IPS-NIHi7 (cell line): Measurements from ENCODE around the gene EYA2.
"Not testable (repeated sequence)": the region's sequence is repeated elsewhere in the genome, so short reads cannot be mapped to it uniquely, and the experiment has no call there.

Experiments used
- DNase-seq: peaks from one replicate; pipeline ENCODE4 v3.0.0; 2012; ENCODE audit warnings: mixed read lengths; ENCODE audit errors: extremely low spot score

Gene EYA2

GRCh38 chr20:46894579-46894958 lies at the start of gene EYA2:
EYA2 (plus strand) TSS chr20:46894843; CDS start chr20:46990011, 95,168 bp downstream.
- DNase-seq: peak; percentile 31

- no peak for DNase-seq
Measured at GRCh38 chr20:46844965-46845364, 49.7 kb upstream of the EYA2 start.

GRCh38 chr20:46849269-46849668 lies 45.4 kb upstream of the EYA2 start:
- DNase-seq: no peak

GRCh38 chr20:46849751-46850150 lies 44.9 kb upstream of the EYA2 start:
- no peak for DNase-seq

GRCh38 chr20:46850416-46850815 lies 44.2 kb upstream of the EYA2 start:
- no peak for DNase-seq

GRCh38 chr20:46850896-46851295 lies 43.7 kb upstream of the EYA2 start:
- DNase-seq: no peak

GRCh38 chr20:46851746-46852145 lies 42.9 kb upstream of the EYA2 start:
- DNase-seq: no peak

GRCh38 chr20:46852313-46852712 lies 42.3 kb upstream of the EYA2 start:
- DNase-seq: no peak

GRCh38 chr20:46853926-46854325 lies 40.7 kb upstream of the EYA2 start:
- no peak for DNase-seq

GRCh38 chr20:46857061-46857831 lies 37.4 kb upstream of the EYA2 start:
- DNase-seq: no peak

GRCh38 chr20:46865824-46866223 lies 28.8 kb upstream of the EYA2 start:
- DNase-seq: no peak

GRCh38 chr20:46870041-46870440 lies 24.6 kb upstream of the EYA2 start:
- no peak for DNase-seq

GRCh38 chr20:46872328-46873211 lies 22.1 kb upstream of the EYA2 start:
- peak; percentile 54 for DNase-seq

GRCh38 chr20:46875059-46875458 lies 19.6 kb upstream of the EYA2 start:
- no peak for DNase-seq

GRCh38 chr20:46879386-46879785 lies 15.3 kb upstream of the EYA2 start:
- no peak for DNase-seq

- DNase-seq: not testable (repeated sequence)
Measured at GRCh38 chr20:46879963-46880362, 14.7 kb upstream of the EYA2 start.

GRCh38 chr20:46883892-46884291 lies 10.8 kb upstream of the EYA2 start:
- no peak for DNase-seq

- DNase-seq: no peak
Measured at GRCh38 chr20:46890682-46891081, 4.0 kb upstream of the EYA2 start.

- no peak for DNase-seq
Measured at GRCh38 chr20:46893051-46893450, 1.6 kb upstream of the EYA2 start.

GRCh38 chr20:46893877-46894578 lies 615 bp upstream of the EYA2 start:
- no peak for DNase-seq

GRCh38 chr20:46894971-46895905 lies 595 bp downstream of the EYA2 start:
- DNase-seq: no peak
